22Rv1 (cell line): ENCODE measurements around the gene CAMK1D.

ENCODE experiments used
- H3K27ac ChIP-seq: fragments of 450-650 bp; 2 replicates; pipeline ENCODE4 v1.5.1; 2017
- ZFX ChIP-seq: fragments of 450-650 bp; IDR thresholded peaks from 2 replicates; pipeline ENCODE4 v1.6.1; 2017; ENCODE audit warnings: antibody characterized with exemption, borderline replicate concordance
- TF ChIP-seq, protein P1 (sequence below): fragments of 450-650 bp; IDR thresholded peaks from 2 replicates; pipeline ENCODE4 v1.5.1; 2017; ENCODE audit warnings: mild to moderate bottlenecking

Gene CAMK1D

DNA sequence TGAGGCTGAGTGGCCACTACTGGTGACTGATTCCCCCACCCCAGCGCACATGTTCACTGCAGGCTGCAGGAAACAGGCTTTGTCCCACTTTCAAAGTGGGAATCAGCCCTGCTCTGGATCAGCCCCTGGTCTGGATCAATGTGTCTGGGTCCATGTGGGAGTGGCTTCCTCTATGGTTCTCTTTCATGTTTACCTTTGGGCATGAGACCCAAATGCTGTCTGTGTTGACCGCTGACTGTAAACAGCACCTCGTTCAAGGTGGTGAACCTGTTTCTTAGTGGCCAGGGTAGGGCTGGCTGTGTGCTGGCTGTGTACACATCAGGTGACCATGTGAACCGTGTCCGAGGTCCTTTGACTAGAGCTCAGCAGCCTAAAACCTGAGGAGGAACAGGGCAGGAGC lies 121.8 kb downstream of the CAMK1D start:
- TF ChIP-seq, protein P1, sequence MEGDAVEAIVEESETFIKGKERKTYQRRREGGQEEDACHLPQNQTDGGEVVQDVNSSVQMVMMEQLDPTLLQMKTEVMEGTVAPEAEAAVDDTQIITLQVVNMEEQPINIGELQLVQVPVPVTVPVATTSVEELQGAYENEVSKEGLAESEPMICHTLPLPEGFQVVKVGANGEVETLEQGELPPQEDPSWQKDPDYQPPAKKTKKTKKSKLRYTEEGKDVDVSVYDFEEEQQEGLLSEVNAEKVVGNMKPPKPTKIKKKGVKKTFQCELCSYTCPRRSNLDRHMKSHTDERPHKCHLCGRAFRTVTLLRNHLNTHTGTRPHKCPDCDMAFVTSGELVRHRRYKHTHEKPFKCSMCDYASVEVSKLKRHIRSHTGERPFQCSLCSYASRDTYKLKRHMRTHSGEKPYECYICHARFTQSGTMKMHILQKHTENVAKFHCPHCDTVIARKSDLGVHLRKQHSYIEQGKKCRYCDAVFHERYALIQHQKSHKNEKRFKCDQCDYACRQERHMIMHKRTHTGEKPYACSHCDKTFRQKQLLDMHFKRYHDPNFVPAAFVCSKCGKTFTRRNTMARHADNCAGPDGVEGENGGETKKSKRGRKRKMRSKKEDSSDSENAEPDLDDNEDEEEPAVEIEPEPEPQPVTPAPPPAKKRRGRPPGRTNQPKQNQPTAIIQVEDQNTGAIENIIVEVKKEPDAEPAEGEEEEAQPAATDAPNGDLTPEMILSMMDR, result no peak
- TF ChIP-seq ZFX, result no peak
- no peak overlapping the region for H3K27ac ChIP-seq

DNA sequence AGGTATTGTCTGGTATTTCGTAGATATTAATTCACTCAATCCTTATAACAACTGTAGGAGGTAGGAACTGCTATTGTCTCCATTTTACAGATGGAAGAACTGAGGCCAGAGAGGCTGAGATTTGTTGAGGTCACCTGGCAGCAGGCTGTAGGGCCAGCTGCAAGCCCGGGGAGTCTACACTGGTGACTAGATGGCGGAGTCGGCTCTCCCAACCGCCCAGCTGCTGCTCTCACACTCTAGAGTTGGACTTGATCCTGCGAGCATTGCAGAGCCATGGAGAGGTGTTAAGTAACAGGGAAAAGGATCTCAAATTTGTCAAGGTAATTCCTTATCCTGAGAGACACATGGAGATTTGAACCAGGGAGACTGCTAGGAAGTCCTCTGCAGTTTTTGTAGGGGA lies 124.1 kb downstream of the CAMK1D start:
- no peak for TF ChIP-seq ZFX
- TF ChIP-seq, protein P1, result no peak

DNA sequence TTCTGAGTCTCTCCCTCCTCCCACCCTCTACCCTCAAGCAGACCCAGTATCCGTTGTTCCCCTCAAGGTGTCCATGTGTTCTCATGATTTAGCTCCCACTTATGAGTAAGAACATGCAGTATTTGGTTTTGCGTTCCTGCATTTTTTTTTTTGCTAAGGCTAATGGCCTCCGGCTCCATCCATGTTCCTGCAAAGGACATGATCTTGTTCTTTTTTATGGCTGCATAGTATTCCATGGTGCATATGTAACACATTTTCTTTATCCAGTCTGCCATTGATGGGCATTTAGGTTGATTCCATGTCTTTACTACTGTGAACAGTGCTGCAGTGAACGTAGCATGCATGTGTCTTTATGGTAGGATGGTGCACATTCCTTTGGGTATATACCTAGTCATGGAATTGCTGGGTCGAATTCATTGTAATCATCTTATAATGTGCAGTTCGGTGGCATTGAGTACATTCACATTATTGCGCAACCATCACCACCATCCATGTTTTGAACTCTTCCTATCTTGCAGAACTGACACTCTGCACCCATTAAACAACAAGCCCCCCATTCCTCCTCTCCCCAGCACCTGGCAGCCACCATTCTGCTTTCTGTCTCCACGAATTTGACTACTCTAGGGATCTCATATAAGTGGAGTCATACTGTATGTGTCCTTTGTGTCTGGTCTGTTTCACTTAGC lies 125.5 kb downstream of the CAMK1D start:
- TF ChIP-seq, protein P1, result no peak
- no peak for TF ChIP-seq ZFX
- no peak overlapping the region for H3K27ac ChIP-seq

More for the DNA sequence above, 124.1 kb downstream of the CAMK1D start:
- no peak overlapping the region for H3K27ac ChIP-seq

DNA sequence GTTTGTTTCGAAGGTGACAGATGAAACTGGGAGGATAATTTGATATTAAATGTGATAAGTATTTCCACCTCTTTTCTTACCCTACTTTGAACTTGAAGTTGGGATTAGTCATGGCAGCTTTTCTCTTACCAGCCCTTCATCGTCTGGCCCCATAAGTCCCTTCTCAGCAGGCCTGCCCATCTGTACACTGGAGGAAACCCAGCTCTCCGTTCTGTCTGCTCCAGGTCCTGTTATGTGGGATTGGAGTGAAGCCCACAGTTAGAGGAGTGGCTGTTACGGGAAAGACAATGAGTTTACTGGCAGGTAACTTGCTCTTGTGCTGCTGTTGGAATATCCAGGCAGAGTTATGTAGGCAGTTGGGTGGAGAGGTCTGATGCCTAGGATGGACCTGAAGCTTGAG lies 127.3 kb downstream of the CAMK1D start:
- H3K27ac ChIP-seq, result no peak overlapping the region
- TF ChIP-seq ZFX, result no peak
- TF ChIP-seq, protein P1, result no peak

DNA sequence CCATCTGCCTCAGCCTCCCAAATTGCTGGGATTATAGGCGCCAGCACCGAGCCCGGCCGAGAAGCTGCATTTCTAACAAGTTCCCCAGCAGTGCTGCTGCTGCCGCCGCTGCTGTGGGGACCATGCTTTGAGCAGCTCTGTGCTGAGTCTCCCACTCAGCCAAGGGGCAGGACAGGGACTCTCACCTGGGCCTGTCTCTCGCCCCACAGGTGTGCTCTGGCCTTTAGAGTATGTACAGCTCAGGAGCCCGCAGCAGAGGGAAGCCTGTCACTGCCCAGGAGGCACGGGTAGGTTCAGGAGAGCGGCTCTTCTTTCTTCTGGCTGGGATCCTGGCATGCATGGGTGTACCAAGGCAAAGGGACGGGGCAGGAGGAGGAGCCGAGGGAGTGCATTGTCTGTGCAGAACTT lies 130.1 kb downstream of the CAMK1D start:
- no peak overlapping the region for H3K27ac ChIP-seq
- TF ChIP-seq, protein P1, result no peak
- no peak for TF ChIP-seq ZFX

DNA sequence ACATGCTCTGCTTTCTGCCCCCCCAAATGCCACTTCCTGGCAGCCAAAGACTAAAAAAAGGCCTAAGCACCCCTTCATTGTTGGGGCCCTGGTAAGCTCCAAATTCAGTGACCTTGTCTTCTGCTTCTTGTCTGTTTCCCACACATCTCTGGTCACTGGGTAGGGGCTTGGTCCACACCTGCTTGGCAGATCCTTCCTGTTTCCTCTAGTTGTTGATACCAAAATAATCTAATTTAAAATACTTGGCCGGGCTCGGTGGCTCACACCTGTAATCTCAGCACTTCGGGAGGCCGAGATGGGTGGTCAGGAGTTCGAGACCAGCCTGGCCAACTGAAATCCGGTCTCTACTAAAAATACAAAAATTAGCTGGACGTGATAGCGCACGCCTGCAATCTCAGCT lies 130.6 kb downstream of the CAMK1D start:
- H3K27ac ChIP-seq, result no peak overlapping the region
- TF ChIP-seq ZFX, result no peak
- TF ChIP-seq, protein P1, result no peak

DNA sequence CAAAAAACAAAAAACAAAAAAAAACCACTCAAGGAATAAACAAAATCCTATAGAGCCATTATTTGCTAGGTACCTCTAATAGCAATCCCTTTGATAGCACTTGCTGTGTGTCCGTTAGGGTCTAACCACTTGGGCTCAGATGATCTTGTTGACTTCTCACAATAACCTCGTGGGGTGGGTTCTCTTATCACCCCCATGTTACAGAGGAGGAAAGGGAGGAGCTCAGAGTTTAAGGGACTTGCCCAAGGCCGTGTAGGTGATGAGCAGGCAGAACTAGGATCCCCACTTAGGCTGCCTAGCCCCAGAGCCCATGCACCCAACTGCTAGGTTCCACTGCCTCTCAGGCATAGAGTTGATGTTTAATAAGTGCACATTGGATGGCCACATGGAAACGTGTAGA lies 131.1 kb downstream of the CAMK1D start:
- TF ChIP-seq ZFX, result no peak
- TF ChIP-seq, protein P1, result no peak
- H3K27ac ChIP-seq, result no peak overlapping the region
